ENCODE measurements around the gene SOX30. TPM values are rescaled to one million over a fixed set of nuclear protein-coding genes. Genes with fewer than 3 reads are reported as not detected.

Gene SOX30
- total RNA-seq, 1 experiment from 2014 or later: 0.46 TPM

DNA sequence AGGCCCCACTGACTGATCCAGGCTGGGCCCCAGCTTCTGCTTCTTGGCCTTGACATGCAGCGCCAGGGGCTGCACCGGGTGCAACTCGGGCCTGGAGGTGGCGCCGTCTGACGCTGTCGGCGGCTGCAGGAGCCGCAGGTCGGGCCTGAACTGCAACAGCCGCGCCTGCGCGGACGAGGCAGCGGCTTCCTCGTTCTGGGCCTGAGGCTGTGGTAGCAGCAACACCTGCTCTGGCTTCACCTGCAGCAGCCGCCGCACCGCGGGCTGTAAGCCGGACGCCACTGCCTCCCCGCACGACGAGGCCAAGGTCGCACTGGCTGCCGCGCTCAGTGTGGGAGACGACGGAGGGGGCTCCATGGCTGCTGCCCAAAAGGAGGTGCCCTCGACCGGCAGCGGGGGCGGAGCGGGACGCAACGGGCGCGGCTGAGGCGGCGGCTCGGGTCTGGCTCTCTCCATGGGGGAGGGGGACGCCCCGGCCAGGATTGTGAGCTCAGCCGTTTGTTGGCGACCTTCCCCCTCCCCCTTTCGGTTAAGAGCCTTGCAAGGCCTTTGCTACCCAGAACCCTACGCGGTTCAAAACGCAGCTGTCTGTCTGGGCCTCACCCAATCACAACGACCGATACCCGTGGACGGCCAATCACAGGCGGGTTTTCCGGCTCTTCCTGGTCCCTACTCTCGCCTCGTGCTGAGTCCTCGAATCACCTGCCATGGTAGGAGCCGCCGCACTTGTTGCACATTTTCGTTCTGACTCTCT is 438 bp downstream of the SOX30 start (continued):
- TF ChIP-seq KAT7 (CRISPR knock-in tag; IDR thresholded peaks at IDR 0.05; ENCODE audit: borderline replicate concordance) (peak; percentile 94), IRF2 (CRISPR knock-in tag; IDR thresholded peaks at IDR 0.05; ENCODE audit: borderline replicate concordance, low read depth) (no peak), ZNF512 (CRISPR knock-in tag; IDR thresholded peaks at IDR 0.05; ENCODE audit: borderline replicate concordance) (0 out of 2 replicates have a peak, but pooled peaks have one; percentile 46), TCF7 (CRISPR knock-in tag; IDR thresholded peaks at IDR 0.05; ENCODE audit: low read depth) (peak; percentile 92; the same call in 1 of the 2 replicates), NR1H2 (CRISPR knock-in tag; IDR thresholded peaks at IDR 0.05) (0 out of 2 replicates have a peak, but pooled peaks have one; percentile 61), MYBL2 (CRISPR knock-in tag; IDR thresholded peaks at IDR 0.05) (peak; percentile 97), AR (CRISPR knock-in tag; IDR thresholded peaks at IDR 0.05) (no peak), ZNF263 (CRISPR knock-in tag; IDR thresholded peaks at IDR 0.05; ENCODE audit: low read depth) (peak; percentile 73; the same call in 1 of the 2 replicates), FOXP4 (CRISPR knock-in tag; IDR thresholded peaks at IDR 0.05) (peak; percentile 98), ZNF219 (CRISPR knock-in tag; IDR thresholded peaks at IDR 0.05; ENCODE audit: borderline replicate concordance) (peak; percentile 81; the same call in 1 of the 2 replicates), ATF3 (CRISPR knock-in tag; conservative IDR thresholded peaks at IDR 0.05) (peak; percentile 66; the same call in 1 of the 2 replicates), ZNF671 (CRISPR knock-in tag; IDR thresholded peaks at IDR 0.05) (no peak), ZNF532 (CRISPR knock-in tag; IDR thresholded peaks at IDR 0.05; ENCODE audit: borderline replicate concordance) (no peak), NR2C2 (CRISPR knock-in tag; IDR thresholded peaks at IDR 0.05) (no peak), ESRRA (CRISPR knock-in tag; IDR thresholded peaks at IDR 0.05; ENCODE audit: borderline replicate concordance) (peak; percentile 93), NR3C1 (CRISPR knock-in tag; conservative IDR thresholded peaks at IDR 0.05; ENCODE audit: low read depth) (peak; percentile 90; the same call in 1 of the 2 replicates), ZBTB21 (CRISPR knock-in tag; IDR thresholded peaks at IDR 0.05; ENCODE audit: borderline replicate concordance) (peak; percentile 95), PREB (CRISPR knock-in tag; IDR thresholded peaks at IDR 0.05; ENCODE audit: borderline replicate concordance) (peak; percentile 77; the same call in 1 of the 2 replicates)
- TF ChIP-seq, protein P1, sequence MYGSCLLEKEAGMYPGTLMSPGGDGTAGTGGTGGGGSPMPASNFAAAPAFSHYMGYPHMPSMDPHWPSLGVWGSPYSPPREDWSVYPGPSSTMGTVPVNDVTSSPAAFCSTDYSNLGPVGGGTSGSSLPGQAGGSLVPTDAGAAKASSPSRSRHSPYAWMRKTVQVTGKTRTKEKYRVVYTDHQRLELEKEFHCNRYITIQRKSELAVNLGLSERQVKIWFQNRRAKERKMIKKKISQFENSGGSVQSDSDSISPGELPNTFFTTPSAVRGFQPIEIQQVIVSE (CRISPR knock-in tag; IDR thresholded peaks at IDR 0.05; ENCODE audit: borderline replicate concordance): no peak
- TF ChIP-seq, protein P2, sequence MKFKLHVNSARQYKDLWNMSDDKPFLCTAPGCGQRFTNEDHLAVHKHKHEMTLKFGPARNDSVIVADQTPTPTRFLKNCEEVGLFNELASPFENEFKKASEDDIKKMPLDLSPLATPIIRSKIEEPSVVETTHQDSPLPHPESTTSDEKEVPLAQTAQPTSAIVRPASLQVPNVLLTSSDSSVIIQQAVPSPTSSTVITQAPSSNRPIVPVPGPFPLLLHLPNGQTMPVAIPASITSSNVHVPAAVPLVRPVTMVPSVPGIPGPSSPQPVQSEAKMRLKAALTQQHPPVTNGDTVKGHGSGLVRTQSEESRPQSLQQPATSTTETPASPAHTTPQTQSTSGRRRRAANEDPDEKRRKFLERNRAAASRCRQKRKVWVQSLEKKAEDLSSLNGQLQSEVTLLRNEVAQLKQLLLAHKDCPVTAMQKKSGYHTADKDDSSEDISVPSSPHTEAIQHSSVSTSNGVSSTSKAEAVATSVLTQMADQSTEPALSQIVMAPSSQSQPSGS (CRISPR knock-in tag; IDR thresholded peaks at IDR 0.05; ENCODE audit: borderline replicate concordance, low read depth): peak; percentile 78; the same call in 1 of the 2 replicates
- TF ChIP-seq, protein P3, sequence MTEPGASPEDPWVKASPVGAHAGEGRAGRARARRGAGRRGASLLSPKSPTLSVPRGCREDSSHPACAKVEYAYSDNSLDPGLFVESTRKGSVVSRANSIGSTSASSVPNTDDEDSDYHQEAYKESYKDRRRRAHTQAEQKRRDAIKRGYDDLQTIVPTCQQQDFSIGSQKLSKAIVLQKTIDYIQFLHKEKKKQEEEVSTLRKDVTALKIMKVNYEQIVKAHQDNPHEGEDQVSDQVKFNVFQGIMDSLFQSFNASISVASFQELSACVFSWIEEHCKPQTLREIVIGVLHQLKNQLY (CRISPR knock-in tag; IDR thresholded peaks at IDR 0.05): no peak

Measured in WTC11 (cell line).